GM20431 (cell line): ENCODE results near the gene PNMA6E.

ENCODE experiments used
- in situ Hi-C: fragments of 300-500 bp; cut with MseI, MboI; formaldehyde crosslinking; loops from one replicate; pipeline ENCODE4 v1.15.0; 2020; ENCODE audit warnings: low sequenced_read_pairs; ENCODE audit not compliant: unreplicated experiment

Gene PNMA6E

GRCh38 chrX:153438532-153438931, 37.4 kb upstream of the PNMA6E start:
- in situ Hi-C loops, result no loop called here

DNA sequence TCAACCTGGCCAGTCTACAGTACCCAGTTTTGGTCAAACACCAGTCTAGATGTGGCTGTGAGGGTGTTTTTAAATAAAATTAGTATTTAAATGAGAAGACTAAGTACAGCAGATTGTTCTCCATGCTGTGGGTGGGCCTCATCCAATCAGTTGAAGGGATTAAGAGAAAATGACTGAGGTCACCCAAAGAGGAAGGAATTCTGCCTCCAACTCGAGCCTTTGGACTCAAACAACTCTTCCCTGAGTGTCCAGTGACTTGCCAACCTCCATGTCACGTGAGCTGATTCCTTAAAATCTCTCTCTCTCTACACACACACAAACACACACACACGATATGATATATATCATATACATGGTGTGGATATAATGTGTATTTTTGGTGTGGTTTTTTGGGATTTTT, 34.7 kb upstream of the PNMA6E start:
- in situ Hi-C loops, result no loop called here

- in situ Hi-C loops, result no loop called here
These were observed 33.7 kb upstream of the PNMA6E start for GRCh38 chrX:153434801-153435200.

DNA sequence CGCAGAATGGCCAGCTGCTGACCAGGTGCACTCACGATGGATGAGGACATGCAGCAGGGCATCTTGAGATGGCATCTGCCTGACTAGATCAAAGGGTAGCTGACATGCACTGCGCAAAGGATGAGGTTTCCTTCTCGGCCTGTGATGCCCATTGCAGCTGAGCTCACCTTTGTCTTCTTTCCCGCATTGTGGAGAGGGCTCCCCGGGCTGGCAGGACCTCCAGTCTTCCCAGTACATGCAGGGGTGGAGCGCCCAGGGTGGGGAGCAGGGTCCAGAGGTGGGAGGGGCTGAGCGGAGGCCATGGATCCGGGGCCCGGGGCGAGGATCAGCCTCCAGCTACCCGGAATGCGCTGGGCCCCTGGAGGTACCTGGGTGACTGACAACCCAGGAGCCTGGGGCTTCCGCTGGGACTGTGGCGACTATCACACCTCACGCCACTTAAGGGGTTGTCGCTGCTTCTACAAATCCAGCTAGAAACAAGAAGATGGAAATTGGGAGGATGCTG, 32.7 kb upstream of the PNMA6E start:
- in situ Hi-C loops, result no loop called here

- in situ Hi-C loops, result no loop called here
These were observed 32.1 kb upstream of the PNMA6E start for GRCh38 chrX:153433161-153433680.

GRCh38 chrX:153430796-153431195, 29.6 kb upstream of the PNMA6E start:
- in situ Hi-C loops, result no loop called here

DNA sequence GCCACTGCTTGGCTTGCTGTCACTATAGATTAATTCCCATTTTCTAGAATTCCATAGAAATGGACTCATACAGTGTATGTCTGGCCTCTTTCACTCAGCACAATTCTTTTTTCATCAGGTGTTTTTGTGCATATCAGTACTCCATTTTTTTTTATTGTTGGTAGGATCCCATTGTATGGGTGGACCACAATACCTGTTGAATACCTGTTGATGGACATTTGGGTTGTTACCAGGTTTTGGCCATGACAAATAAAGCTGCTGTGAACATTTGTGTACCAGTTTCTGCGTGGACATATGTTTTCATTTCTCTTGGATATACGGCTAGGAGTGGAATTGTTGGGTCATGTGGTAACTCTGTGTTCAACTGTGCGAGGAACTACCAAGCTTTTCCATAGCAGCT, 25.1 kb upstream of the PNMA6E start:
- in situ Hi-C loops, result no loop called here

GRCh38 chrX:153423652-153424051, 22.5 kb upstream of the PNMA6E start:
- in situ Hi-C loops, result no loop called here

DNA sequence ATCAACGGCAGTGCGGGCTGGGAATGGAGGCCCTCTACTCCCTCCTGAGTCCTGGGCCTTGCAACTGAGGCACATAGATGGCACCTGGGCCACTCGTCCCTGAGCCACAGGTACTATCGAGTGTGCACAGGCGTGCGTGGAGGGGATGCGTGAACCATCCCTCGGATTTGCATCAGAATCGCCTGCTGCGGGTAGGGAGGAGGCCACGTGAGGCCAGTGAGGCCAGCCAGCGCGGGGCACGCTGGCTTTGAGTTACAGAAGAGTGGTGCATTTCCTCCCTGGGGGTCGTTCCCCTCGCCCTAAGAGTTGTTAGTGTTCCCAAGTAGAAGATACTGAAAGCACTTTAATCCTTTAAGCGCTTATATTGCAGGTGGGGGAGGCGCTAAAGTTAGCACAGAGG, 20.7 kb upstream of the PNMA6E start:
- in situ Hi-C loops, result no loop called here

GRCh38 chrX:153420851-153421599, 19.9 kb upstream of the PNMA6E start:
- in situ Hi-C loops, result no loop called here

DNA sequence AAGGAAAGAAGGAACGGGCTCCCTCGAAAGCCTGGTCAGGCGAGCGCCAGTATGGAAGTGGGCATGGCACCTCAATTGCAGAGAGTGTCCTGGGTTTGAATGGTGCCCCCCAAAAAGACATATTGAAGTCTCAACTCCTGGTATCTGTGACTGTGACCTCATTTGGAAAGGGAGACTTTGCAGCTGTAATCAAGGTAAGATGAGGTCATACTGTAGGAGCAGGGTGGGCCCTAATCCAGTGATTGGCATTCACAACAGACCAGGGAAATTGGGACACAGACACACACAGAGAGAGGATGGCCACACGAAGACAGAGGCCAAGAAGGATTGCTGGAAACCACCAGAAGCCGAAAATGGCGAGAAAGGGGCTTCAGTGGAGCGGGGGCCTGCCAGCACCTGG, 16.5 kb upstream of the PNMA6E start:
- in situ Hi-C loops, result no loop called here

- in situ Hi-C loops, result no loop called here
These were observed 15.8 kb upstream of the PNMA6E start for GRCh38 chrX:153416781-153417450.

GRCh38 chrX:153414856-153415510, 13.8 kb upstream of the PNMA6E start:
- in situ Hi-C loops, result no loop called here

DNA sequence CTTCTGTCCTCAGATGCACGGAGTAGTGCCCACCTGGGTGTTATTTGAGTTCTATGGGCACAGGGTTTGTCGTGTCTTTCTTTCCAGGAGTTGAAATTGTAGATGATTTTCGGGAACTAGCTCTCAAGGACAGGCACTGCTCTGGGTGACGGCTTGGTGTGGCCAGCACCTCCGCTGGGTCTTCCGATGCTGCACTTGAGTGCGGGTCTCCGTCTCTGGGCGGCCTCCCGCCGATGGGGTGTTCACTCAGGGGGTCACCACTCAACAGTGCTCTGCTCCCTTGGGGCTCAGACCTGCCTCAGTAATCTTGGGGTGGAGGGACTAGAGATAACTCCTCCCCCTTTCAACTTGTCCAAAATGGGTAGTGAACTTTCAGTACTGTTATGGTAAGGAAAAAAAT, 12.6 kb upstream of the PNMA6E start:
- in situ Hi-C loops, result no loop called here

DNA sequence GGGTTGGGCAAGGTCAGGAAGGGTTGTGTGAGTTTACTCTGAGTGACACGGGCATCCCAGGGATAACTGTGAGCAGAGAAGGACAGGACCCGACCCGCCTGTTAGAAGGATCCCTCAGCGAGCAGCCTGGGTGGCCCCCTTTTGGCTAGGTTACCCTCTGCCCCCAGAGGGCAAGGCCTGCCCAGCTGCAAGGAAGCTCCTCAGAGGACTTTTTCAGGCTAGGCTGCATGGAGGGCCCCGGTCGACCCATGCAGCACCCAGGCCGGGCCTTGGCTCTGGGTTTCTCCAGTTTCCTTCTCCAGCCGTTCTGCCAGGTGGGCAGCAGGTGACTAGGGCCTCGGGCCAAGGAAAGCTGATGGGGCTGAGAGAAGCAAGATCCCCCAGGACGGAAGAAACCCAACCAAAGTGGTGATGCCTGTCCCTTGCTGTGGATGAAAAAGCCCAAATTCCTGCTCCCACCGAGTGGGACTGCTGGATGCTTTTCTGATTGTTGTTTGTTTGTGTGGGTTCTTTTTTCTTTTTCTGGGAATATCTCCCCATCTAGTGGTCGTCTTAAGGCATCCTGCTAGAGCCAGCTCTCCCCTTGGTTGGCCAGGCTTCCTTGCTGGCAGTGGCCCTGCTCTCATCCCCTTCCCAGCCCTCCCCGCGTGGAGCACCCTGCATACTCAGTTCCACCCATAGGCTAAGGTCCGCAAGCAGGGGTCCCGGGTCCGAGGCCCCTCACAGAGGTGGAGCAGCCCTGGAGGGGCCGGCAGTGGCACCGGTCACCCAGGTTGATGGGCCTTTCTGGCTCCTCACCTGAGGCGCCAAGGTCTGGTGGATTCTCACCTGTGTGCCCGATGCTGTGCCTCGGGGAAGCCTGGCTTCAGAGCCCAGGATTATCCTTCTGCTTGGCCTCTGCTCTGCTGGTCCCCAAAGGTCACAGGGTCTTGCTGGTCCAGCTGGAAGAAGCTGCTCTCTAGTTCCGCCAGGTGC, 11.9 kb upstream of the PNMA6E start:
- in situ Hi-C loops, result no loop called here

DNA sequence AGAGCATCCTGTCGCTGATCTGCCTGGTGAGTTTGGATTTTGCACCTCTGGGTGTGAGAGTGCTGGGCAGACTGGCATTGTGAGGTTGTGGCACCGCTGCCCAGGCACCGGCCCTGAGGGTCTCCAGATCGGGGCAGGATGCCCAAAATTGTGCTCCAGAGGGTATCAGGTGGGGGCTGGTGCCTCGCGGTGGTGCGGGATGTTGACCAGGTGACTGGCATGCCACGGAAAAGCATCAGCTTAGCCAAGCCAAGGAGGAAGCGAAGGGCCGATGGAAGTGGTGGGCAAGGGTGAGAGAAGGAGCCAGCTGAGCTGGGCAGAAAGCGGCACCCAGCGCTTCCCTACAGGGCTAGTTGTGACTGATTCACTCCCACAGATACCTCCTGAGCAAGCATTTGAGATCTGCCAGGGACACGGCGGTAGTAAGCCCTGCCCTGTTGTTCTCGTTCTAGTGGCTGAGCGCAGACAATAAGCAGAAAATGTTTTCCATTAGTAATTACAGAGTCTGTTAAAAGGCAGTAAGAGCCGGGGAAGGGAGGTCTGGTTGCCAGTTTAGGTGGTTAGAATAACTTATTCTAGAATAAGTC, 10.9 kb upstream of the PNMA6E start:
- in situ Hi-C loops, result no loop called here

DNA sequence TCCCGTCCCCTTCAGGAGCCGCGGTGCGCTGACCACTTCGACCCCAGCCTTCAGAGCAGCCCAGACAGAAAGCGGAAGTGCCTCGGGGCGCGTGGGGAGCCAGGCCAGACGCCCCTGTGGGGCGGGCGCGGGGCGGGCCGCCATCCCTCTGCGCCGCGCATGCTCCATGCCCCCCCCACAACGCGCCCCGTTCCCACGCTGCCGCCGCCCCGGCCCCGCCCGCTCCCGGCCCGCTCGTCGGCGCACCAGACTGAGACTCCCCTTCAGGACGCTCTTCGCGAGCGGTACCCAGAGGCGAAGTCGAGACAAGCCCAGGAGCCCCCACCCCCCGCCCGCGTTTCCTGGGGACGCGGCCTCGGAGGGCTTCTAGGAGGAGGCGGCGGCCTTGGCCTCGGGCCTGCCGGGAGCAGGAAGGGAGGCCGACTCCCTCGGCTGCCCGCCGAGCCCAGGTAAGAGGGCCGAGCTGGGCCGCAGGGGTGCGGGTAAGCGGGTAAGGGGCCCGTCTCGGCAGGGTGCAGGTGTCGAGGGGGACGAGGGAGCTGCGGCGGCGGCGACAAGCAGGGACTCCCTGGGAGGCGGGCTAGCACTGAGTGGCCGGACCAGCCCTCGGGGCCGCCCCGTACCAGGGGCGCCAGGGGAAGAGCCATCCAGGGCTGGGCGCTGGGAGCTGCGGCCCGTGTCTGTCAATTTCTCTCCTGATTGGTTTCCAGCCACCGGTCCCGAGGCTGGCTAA, 10.3 kb upstream of the PNMA6E start, which contains the start of gene ZFP92:
Gene ZFP92 (plus strand): TSS at position 218 of the 733 bp plus-strand sequence. CDS start 6,851 bp downstream, outside the sequence.
- in situ Hi-C loops, result no loop called here

GRCh38 chrX:153410888-153411254, 9.7 kb upstream of the PNMA6E start:
- in situ Hi-C loops, result no loop called here

GRCh38 chrX:153410373-153410772, 9.2 kb upstream of the PNMA6E start:
- in situ Hi-C loops, result no loop called here
